CD14-positive monocyte (primary cell): Measurements from ENCODE around the gene PSD. TPM values are rescaled to one million over a fixed set of nuclear protein-coding genes. Genes with fewer than 3 reads are reported as not detected.
A peak's percentile ranks its signal among the peaks of the same experiment; 100 is the strongest.

ENCODE experiments used
- DNase-seq, 3 donors: peaks; one replicate each; pipeline ENCODE4 v3.0.0-alpha.2; 2011 to 2022
- H2AFZ ChIP-seq: 2 replicates; pipeline ENCODE4 v1.6.0; 2012; ENCODE audit warnings: mild to moderate bottlenecking, low read depth, low read length, inconsistent platforms; ENCODE audit not compliant: insufficient read depth, poor library complexity, severe bottlenecking
- H3K27ac ChIP-seq, 2 donors: 1 replicate in 1 of 2; 2 replicates in 1 of 2; pipeline ENCODE4 v1.5.1; 2012 to 2013; ENCODE audit warnings: low read length in 2 of 2, control low read depth in 1 of 2, inconsistent platforms in 1 of 2, low read depth in 1 of 2, mild to moderate bottlenecking in 1 of 2
- H3K27me3 ChIP-seq, 2 donors: one replicate each; pipeline versions ENCODE4 v1.6.0 to v1.6.1; 2011 to 2013; ENCODE audit warnings: low read length in 2 of 2; ENCODE audit not compliant: control insufficient read depth in 2 of 2, insufficient read depth in 2 of 2
- H3K36me3 ChIP-seq, 2 donors: replicated peaks in 1 of 2; 1 replicate in 1 of 2; 2 replicates in 1 of 2; pipeline versions ENCODE4 v1.5.1 to v1.6.1; 2012 to 2013; ENCODE audit warnings: low read length in 2 of 2, control low read depth in 1 of 2, inconsistent platforms in 1 of 2, mild to moderate bottlenecking in 1 of 2; ENCODE audit not compliant: insufficient read depth in 2 of 2, control insufficient read depth in 1 of 2
- H3K4me1 ChIP-seq, 2 donors: 1 replicate in 1 of 2; 2 replicates in 1 of 2; pipeline versions ENCODE4 v1.5.1 to v1.6.1; 2012 to 2013; ENCODE audit warnings: low read length in 2 of 2, control low read depth in 1 of 2, inconsistent platforms in 1 of 2, mild to moderate bottlenecking in 1 of 2, moderate library complexity in 1 of 2; ENCODE audit not compliant: insufficient read depth in 2 of 2, control insufficient read depth in 1 of 2
- H3K4me2 ChIP-seq: replicated peaks from 2 replicates; pipeline ENCODE3; 2012; ENCODE audit warnings: low read length, moderate library complexity, mild to moderate bottlenecking; ENCODE audit not compliant: poor library complexity, severe bottlenecking; ENCODE audit errors: extremely low read depth
- H3K4me3 ChIP-seq, 3 experiments: fragments of 200-600 bp in 1 of 3; sonication (generic) in 1 of 3; replicated peaks in 1 of 3; 1 replicate in 2 of 3; 2 replicates in 1 of 3; pipeline ENCODE4 v1.5.1; 2011 to 2013; ENCODE audit warnings: low read length in 3 of 3, mild to moderate bottlenecking in 3 of 3, control low read depth in 2 of 3, low read depth in 2 of 3, inconsistent platforms in 1 of 3, moderate library complexity in 1 of 3
- H3K79me2 ChIP-seq: 2 replicates; pipeline ENCODE4 v1.6.0; 2012; ENCODE audit warnings: mild to moderate bottlenecking, control low read depth, inconsistent platforms, low read length, moderate library complexity; ENCODE audit not compliant: insufficient read depth
- H3K9ac ChIP-seq: 2 replicates; pipeline ENCODE4 v1.6.0; 2017; ENCODE audit warnings: low read length, mild to moderate bottlenecking; ENCODE audit not compliant: insufficient read depth, poor library complexity, severe bottlenecking
- H3K9me3 ChIP-seq, 2 donors: replicated peaks in 1 of 2; 1 replicate in 1 of 2; 2 replicates in 1 of 2; pipeline versions ENCODE4 v1.5.1 to v1.6.1; 2012 to 2013; ENCODE audit warnings: low read length in 2 of 2, control low read depth in 1 of 2; ENCODE audit not compliant: control insufficient read depth in 1 of 2, insufficient read depth in 1 of 2
- H4K20me1 ChIP-seq: 2 replicates; pipeline ENCODE4 v1.6.0; 2012; ENCODE audit warnings: mild to moderate bottlenecking, low read length, control low read depth, moderate library complexity; ENCODE audit not compliant: insufficient read depth
- H3K27ac Mint-ChIP-seq, 7 donors: one replicate each; pipeline ENCODE4 v1.8.0; 2020; ENCODE audit warnings: mild to moderate bottlenecking in 7 of 7, mixed read lengths in 7 of 7, moderate library complexity in 6 of 7, inconsistent platforms in 2 of 7
- H3K27me3 Mint-ChIP-seq, 3 donors: one replicate each; pipeline ENCODE4 v1.8.0; 2021 to 2022; ENCODE audit warnings: low read depth in 3 of 3, mild to moderate bottlenecking in 3 of 3, mixed read lengths in 3 of 3, moderate library complexity in 3 of 3, inconsistent platforms in 1 of 3
- H3K36me3 Mint-ChIP-seq, 2 donors: one replicate each; pipeline ENCODE4 v1.8.0; 2020; ENCODE audit warnings: mixed read lengths in 2 of 2, inconsistent platforms in 1 of 2, mild to moderate bottlenecking in 1 of 2
- H3K4me1 Mint-ChIP-seq: one replicate; pipeline ENCODE4 v1.8.0; 2020; ENCODE audit warnings: mild to moderate bottlenecking, mixed read lengths
- H3K4me3 Mint-ChIP-seq, 2 donors: one replicate each; pipeline ENCODE4 v1.8.0; 2020; ENCODE audit warnings: mild to moderate bottlenecking in 2 of 2, mixed read lengths in 2 of 2, moderate library complexity in 1 of 2
- H3K9me3 Mint-ChIP-seq, 7 donors: one replicate each; pipeline ENCODE4 v1.8.0; 2020 to 2022; ENCODE audit warnings: mixed read lengths in 7 of 7, mild to moderate bottlenecking in 6 of 7, moderate library complexity in 6 of 7, inconsistent platforms in 2 of 7
- CTCF ChIP-seq: fragments of 200-600 bp; IDR thresholded peaks from one replicate; pipeline ENCODE4 v1.8.0; 2022; ENCODE audit warnings: antibody characterized with exemption, mild to moderate bottlenecking
- WGBS: methylation state at CpG from one replicate; pipeline ENCODE4 v1.1.5; 2013; ENCODE audit warnings: missing lambda C conversion rate; ENCODE audit not compliant: insufficient coverage; 5-methylcytosine and 5-hydroxymethylcytosine counted together
- intact Hi-C, 2 donors: fragments of 100-400 bp; cut with micrococcal nuclease; formaldehyde crosslinking; loops; one replicate each; pipeline versions ENCODE4 v1.15.0 to v1.15.1; 2023
- polyA plus RNA-seq, 3 donors: library from polyadenylated mRNA; depleted of rRNA in 1 of 3; unstranded in 2 of 3; stranded (reverse) in 1 of 3; fragments of 300-500 nt in 2 of 3; fragments of >200 nt in 1 of 3; fragmentation: Illumina TruSeq in 2 of 3; gene quantifications; 1 replicate in 2 of 3; 2 replicates in 1 of 3; pipeline ENCODE4 v1.2.3, GENCODE V29; 2012 to 2021

Gene PSD
- polyA plus RNA-seq, 3 donors, result 0.27 to 1.5 (median 1.1) TPM

GRCh38 chr10:102435529-102436233 is 17.1 kb upstream of the PSD start:
- no peak for DNase-seq
- Histone ChIP-seq H3K4me3 (peak overlapping the region in 1 of 3 experiments; percentile 97), H3K9me3 (no peaks in the 10 kb centered on the region), H3K9ac (no peak overlapping the region), H3K27me3 (no peaks in the 10 kb centered on the region), H4K20me1 (no peaks in the 10 kb centered on the region), H3K79me2 (peaks cover 12% of the 10 kb centered on the region), H3K4me2 (peak overlapping the region; percentile 97), H3K4me1 (peaks cover 41% of the 10 kb centered on the region in 2 donors), H3K27ac (peak overlapping the region in 1 of 2 donors; percentile 36), H3K36me3 (no peaks in the 10 kb centered on the region), H2AFZ (peak overlapping the region; percentile 75)
- 5% methylated on average over 4 of the region's 14 CpGs for WGBS
- Mint-ChIP-seq H3K27me3 (peaks cover 0 to 2% (median 0%) of the 10 kb centered on the region in 3 donors), H3K27ac (peak overlapping the region in 5 of 7 donors; percentile 5 to 89 (median 21)), H3K36me3 (peaks cover 0 to under 1% of the 10 kb centered on the region in 2 donors), H3K9me3 (no peaks in the 10 kb centered on the region), H3K4me3 (peak overlapping the region; percentile 59 to 69), H3K4me1 (peaks cover 45% of the 10 kb centered on the region)
- TF ChIP-seq CTCF, result no peak
- intact Hi-C loops, result loop anchor here in 1 of 2 donors (5.0 kb wide), 1 partner anchor 42 kb away; no protein-coding TSS in a partner anchor

- H3K4me3 ChIP-seq, result peak overlapping the region in 1 of 3 experiments; percentile 97
- H2AFZ ChIP-seq, result peak overlapping the region; percentile 75
These were observed 16.5 kb upstream of the PSD start for GRCh38 chr10:102435133-102435497.

More at GRCh38 chr10:102435133-102435497, 16.5 kb upstream of the PSD start:
- H3K9me3 Mint-ChIP-seq, result peaks cover 0 to 1% (median 0%) of the 10 kb centered on the region in 7 donors
- peak overlapping the region in 6 of 7 donors; percentile 5 to 92 (median 44) for H3K27ac Mint-ChIP-seq
- intact Hi-C loops, result loop anchor here in 1 of 2 donors (5.0 kb wide), 1 partner anchor 42 kb away; no protein-coding TSS in a partner anchor
- Histone ChIP-seq H3K9me3 (no peaks in the 10 kb centered on the region), H3K36me3 (no peaks in the 10 kb centered on the region), H4K20me1 (no peaks in the 10 kb centered on the region), H3K27ac (peak overlapping the region; percentile 36 to 41), H3K79me2 (peaks cover 15% of the 10 kb centered on the region), H3K9ac (no peak overlapping the region), H3K4me1 (peaks cover 41% of the 10 kb centered on the region in 2 donors), H3K4me2 (peak overlapping the region; percentile 97), H3K27me3 (no peaks in the 10 kb centered on the region)
- peaks cover 45% of the 10 kb centered on the region for H3K4me1 Mint-ChIP-seq
- peak overlapping the region; percentile 59 to 69 for H3K4me3 Mint-ChIP-seq
- no peak for TF ChIP-seq CTCF
- DNase-seq, result no peak
- WGBS, result no CpG with 5 or more reads among the region's 5 CpGs
- peaks cover 0 to 2% of the 10 kb centered on the region in 2 donors for H3K36me3 Mint-ChIP-seq
- H3K27me3 Mint-ChIP-seq, result no peaks in the 10 kb centered on the region
